ENCODE results near the gene TNFRSF1B.
A peak's percentile ranks its signal among the peaks of the same experiment; 100 is the strongest.

Gene TNFRSF1B

GRCh38 chr1:12158357-12159092 is 8.3 kb upstream of the TNFRSF1B start:
- no peak for DNase-seq (ENCODE audit: low read depth)

GRCh38 chr1:12159816-12160215 is 7.0 kb upstream of the TNFRSF1B start:
- DNase-seq (ENCODE audit: low read depth) = no peak

GRCh38 chr1:12161324-12161661 is 5.5 kb upstream of the TNFRSF1B start:
- DNase-seq (ENCODE audit: low read depth) = no peak

GRCh38 chr1:12161662-12162458 is 4.9 kb upstream of the TNFRSF1B start:
- peak; percentile 75 for DNase-seq (ENCODE audit: low read depth)

- no peak for DNase-seq (ENCODE audit: low read depth)
Observed at GRCh38 chr1:12162459-12163137, 4.2 kb upstream of the TNFRSF1B start.

- DNase-seq (ENCODE audit: low read depth) = no peak
Observed at GRCh38 chr1:12163210-12163609, 3.6 kb upstream of the TNFRSF1B start.

- no peak for DNase-seq (ENCODE audit: low read depth)
Observed at GRCh38 chr1:12164210-12164609, 2.6 kb upstream of the TNFRSF1B start.

GRCh38 chr1:12165342-12165741 is 1.4 kb upstream of the TNFRSF1B start:
- DNase-seq (ENCODE audit: low read depth) = no peak

GRCh38 chr1:12167493-12168429 is 970 bp downstream of the TNFRSF1B start:
- no peak for DNase-seq (ENCODE audit: low read depth)

- no peak for DNase-seq (ENCODE audit: low read depth)
Observed at GRCh38 chr1:12168451-12169160, 1.8 kb downstream of the TNFRSF1B start.

GRCh38 chr1:12169442-12170135 is 2.8 kb downstream of the TNFRSF1B start:
- DNase-seq (ENCODE audit: low read depth) = no peak

GRCh38 chr1:12170263-12170671 is 3.5 kb downstream of the TNFRSF1B start:
- no peak for DNase-seq (ENCODE audit: low read depth)

GRCh38 chr1:12171206-12172041 is 4.6 kb downstream of the TNFRSF1B start:
- no peak for DNase-seq (ENCODE audit: low read depth)

GRCh38 chr1:12172042-12172851 is 5.5 kb downstream of the TNFRSF1B start:
- no peak for DNase-seq (ENCODE audit: low read depth)

GRCh38 chr1:12173041-12173509 is 6.3 kb downstream of the TNFRSF1B start:
- no peak for DNase-seq (ENCODE audit: low read depth)

- DNase-seq (ENCODE audit: low read depth) = peak; percentile 84
Observed at GRCh38 chr1:12173631-12174121, 6.9 kb downstream of the TNFRSF1B start.

GRCh38 chr1:12174924-12175810 is 8.4 kb downstream of the TNFRSF1B start:
- DNase-seq (ENCODE audit: low read depth) = no peak
